Measurements from ENCODE around the gene TMEM14B.
"Not testable (repeated sequence)": the region's sequence is repeated elsewhere in the genome, so short reads cannot be mapped to it uniquely, and the experiment has no call there.

Gene TMEM14B

DNA sequence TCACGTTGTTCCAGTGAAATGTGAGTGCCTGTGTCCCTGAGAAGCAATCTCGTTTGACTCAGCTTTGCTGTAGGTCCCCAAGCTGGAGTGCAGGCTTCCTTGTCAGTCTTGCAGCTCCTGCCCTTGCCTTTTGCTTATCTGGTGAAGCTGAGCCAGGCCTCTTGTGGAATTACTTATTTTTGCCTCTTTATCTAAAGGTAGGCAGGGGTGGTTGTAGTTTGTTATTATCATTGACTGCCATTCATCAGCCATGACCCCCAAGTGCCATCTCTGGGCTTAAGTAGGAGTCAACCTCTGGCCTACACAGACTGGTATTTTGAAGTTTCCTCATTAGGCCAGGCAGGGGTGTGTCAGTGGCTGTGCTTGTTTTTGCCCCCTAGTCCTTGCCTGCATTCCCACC, 2.1 kb downstream of the TMEM14B start:
- no peak for DNase-seq

DNA sequence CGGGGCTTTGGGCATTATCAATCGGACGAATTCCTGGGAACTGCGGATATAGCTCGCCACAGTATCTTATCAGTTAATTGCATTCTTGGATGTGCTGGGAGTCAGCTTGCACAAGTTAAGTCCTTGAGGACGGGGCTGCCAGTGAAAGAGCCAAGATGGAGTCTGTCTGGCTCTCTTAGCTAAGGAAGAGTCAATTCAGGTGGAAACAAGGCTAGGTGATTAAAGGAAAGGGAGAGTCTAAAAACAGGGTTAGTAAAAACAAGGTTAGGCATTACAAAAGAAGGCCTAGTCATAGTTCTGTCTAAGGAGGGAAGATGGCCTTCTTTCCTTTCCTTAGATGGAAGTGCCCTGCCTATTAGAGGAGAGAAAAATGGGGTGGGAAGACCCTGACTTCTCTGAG, 3.0 kb downstream of the TMEM14B start:
- DNase-seq: not testable (repeated sequence)

DNA sequence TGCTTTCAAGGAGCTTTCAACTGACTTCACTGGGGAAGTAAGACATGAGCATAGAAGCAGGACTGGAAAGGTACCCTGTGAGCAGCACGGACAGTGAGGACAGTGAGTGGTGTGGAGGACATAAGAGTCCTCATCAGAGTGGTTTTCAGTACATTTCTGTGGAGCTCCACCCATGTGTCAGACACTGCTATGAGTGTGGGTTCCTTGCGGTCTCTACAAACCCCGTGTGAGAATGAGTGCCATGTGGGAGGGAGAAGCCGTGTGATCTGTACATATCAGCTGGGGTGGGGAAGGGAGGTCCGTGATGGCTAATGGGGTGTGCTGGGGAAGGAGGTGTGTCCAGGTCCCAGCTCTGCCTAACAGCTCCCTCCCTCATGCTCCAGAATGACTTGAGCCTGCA, 4.2 kb downstream of the TMEM14B start:
- not testable (repeated sequence) for DNase-seq

DNA sequence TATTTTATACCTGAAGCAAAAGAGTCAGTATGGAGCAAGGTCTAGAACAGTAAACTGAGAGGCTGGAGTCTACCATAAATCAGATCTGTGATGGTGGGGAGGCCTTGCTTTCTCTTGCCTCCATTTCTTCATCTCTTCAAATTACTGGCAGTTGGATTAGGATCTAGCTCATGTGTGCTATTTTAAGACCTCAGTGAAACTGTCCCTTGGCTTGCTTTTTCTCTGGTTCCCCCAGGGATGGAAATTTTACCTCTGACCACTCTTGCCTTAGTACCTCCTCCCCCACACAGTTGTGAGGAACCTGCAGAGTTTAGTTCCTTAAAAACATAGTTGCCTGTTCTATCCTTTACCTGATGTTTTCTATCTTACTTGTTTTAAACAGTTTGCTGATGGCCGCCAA, 8.5 kb downstream of the TMEM14B start:
- DNase-seq: no peak

DNA sequence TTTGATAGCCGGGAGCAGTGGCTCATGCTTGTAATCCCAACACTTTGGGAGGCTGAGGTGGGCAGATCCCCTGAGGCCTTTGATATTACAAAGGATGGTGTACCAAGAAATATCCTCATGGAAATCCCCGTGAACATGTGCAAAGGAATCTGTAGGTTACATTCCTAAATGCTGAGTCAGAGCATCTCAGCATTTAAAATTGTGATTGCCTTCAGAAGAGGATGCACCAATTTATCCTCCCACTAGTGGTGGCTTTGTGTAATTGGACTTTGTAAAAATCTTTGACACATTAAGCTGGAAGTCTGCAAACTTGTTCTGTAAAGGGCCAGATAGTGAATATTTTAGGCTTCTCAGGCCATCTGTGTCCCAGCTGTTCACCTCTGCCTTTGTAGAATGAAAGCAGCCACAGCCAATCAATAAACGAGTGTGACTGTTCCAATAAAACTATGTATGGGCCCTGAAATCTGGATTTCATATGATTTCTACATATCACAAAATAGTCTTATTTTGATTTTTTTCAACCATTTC, 11.8 kb downstream of the TMEM14B start:
- peak in 1 of 2 experiments; percentile 22 for DNase-seq

DNA sequence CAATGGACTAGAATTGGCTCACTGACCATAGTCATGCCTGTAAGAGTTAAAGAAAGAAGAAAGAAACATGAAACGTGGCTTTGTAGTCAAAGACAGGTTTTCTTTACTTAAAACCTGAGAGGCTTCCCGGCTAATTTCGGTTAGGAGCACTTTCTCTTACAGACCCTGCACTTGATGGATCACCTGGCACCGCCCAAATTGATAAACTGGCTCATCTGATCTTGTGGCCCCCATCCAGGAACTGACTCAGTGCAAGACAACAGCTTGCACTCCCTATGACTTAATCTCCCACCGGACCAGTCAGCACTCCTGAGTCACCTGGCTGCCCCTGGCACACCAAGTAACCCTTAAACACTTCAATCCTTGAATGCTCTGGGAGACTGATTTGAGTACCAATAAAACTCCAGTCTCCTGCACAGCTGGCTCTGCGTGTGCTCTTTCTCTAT, 12.3 kb downstream of the TMEM14B start:
- DNase-seq: no peak

DNA sequence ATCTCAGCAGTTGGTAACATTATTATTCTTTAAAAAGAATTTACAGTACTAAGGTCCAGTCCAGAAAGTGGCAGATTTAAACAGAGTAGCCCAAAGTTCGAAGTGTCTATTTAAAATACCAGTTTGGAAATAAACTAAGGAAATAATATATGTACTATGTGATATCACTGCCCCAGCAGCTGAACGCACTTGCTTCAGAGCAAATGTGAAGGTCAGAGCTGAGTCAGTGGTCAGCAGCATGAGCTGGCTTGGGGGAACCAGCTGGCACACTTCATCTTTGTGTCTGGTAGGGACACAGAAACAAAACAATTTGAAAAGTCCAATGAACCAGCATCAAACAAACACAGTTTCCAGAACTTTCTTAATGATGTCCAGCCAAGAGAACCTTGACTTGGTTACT, 15.4 kb downstream of the TMEM14B start:
- DNase-seq: no peak

DNA sequence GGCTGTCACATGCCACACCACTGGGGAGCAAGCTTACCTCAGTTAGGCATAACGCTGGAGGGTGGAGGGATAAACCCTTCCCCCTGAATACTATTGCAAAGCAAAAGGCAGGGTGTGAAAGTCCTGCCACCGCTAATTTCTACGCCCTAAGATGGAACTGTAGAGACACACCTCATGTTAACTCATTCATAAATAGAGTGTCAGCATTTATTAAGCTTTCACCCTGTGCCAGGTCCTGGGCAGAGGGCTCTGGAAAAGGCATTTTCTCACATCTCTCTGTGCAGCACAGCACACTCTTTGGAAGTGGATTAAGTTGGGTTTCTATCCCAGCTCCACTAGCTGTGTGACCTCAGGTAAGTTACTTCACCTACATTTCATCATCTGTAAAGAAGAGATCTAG, 21.8 kb downstream of the TMEM14B start:
- no peak for DNase-seq

DNA sequence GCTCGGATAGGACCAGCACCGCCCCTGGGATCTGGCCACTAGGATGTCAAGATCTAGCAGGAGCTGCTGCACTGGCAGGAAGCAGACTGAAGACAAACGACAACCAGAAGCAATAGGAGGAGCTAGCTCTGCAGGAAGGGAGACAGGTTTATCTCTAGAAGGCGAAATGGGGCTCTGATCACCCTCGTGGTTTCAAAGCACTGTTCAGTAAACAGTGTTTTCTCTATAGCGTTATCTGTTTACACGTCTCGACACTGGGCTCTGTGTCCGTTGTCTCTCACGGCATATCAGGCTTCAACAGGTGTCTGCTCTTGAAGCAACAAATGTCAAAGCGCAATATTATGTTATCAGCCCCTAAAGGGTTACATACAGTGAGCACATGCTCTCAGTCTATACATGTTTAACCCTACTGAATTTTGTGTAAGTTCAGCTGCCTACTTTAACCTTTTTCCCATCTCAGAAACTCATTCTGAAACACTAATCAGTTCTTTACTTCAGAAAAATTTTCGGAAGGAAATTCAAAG, 23.8 kb downstream of the TMEM14B start:
- DNase-seq: no peak

DNA sequence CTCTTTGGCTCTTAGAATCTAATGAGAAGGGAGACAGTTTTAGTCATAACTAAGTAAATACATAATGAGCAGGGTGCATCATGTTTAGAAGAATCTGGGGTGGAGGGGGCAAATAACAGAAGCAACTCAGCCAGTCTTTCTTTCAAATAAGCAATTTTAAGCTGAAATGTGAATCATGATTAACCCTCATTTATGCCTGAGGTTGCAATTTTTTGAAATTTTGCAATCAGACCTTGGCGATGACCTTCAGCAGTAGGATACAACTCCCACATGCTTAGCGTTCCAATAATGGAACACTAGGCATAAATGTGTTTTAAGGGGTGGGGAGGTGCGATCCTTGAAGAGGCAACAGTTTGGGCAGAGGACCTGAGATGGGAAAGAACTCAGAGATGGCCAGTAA, 30.6 kb downstream of the TMEM14B start:
- no peak for DNase-seq

DNA sequence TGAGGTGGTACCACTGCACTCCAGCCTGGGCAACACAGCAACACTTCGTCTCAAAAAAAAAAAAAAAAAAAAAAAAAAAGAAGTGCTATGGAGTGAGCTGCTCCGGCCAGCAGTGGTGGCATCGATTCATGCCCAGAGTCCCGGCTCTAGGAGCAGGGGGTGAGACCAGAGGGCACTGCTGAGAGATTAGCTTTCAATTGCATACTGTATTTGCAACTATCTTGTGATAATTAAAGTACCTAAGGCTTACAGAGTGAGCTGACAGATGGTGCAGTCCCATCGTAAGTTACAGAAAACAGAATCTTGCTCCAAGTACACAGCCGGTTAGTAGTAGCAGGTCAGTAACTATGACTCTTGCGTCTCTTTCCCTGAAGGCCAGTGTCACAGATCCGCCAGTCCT, 31.5 kb downstream of the TMEM14B start:
- no peak for DNase-seq

DNA sequence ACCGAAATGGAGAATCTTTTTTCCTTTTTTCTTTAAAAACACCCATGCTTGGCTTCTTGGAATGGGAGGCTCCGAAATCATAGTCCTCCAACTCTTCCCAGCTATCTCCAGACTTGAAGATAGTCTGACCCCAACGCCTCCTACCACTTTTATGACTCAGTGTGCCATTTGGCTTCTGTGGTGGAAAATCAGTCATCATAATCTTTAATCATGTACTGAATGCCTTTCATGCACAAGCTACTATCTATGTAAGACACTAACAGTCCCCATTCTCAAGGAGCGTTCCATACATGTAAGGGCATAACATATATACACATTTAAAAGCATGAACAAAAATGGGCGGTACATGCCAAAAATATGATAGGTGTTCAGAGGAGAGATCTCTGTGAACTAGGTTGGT, 44.1 kb downstream of the TMEM14B start:
- no peak for DNase-seq

DNA sequence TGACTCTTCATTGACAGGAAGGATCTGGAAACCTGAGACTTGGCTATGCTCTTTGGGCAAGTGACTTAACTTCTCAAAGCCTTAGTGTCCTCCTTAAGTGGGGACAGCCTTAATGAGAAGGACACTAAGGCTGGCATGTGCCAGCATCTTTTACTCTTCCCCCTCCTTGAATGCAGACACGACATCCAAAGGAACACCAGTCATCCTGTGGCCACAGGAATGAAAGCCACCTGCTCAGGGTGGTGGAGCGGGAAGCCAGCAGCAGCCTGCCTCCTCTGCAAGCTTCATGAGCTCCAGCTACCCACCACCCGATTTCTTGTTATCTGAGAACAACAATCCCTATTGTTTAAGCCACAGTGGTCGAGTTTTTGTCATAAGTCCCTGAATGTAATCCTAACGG, 44.5 kb downstream of the TMEM14B start:
- no peak for DNase-seq

DNA sequence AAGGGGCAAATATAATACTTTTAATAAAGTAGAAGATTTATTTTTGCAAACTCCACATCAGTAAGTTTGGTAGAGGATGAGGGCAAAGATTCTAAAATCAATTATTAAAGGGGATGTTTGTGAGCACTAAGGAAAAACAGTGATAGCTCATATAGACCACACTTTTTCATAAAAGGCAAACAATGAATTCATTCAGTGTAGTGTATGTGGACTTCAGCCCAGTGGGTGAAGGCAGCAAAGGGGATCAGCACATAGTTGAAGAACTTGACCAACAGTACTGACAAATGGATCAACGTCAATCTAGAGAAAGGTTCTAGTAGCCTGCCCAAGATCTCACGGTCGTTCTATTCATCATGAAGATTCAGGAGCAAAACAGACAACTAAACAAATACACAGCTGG, 45.4 kb downstream of the TMEM14B start:
- DNase-seq: no peak

DNA sequence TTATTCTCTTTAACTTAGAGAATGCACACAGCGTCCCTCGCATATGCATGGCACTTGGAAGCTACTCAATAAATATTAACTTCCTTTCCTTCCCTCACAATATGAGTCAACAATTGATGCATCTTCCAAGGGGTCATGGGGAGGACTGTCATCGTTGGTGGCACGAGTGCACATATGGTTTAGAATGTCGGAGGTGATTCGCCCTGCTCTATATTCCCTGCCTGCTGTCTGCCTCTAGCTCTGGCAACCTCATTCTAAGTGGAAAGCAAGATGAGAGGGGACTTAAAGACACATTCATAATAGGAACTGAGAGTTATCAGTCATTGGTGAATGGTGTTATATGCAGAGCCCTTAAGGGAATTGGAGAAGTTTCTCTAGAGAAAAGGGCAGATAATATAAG, 46.1 kb downstream of the TMEM14B start:
- no peak for DNase-seq

DNA sequence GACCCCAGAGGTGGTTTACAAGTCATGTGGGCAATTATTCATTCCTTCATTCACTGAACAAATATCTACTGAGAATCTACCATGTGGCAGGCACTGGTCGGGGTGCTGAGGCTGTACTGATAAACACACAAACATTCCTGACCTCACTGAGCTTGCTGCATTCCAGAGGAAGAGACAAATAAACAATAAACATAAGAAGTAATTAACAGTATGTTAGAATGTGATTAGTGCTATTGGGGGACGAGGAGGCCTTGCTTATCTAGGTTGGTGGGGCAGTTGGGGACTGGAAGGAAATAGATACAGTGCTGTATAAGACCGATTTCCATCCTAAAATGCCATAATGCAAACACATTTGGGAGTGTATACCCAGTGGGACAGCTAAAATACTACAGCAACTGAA, 46.6 kb downstream of the TMEM14B start:
- no peak for DNase-seq

DNA sequence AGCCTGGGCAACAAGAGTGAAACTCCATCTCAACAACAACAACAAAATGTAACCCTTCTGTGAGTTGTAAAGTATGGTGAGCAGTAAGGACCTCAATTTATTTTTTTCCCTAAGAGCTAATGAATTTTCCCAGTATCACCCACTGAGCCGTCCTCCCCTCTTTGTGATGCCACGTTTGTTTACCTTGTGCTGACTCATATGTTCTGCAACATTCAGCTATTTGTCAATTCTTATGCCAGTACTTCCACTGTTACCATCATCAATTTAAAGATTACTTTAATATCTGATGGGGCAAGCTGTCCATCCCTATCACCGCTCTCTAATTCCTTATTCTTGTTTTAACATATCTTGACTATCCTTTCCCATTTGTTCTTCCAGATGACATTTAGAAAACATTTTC, 53.2 kb downstream of the TMEM14B start:
- no peak for DNase-seq

DNA sequence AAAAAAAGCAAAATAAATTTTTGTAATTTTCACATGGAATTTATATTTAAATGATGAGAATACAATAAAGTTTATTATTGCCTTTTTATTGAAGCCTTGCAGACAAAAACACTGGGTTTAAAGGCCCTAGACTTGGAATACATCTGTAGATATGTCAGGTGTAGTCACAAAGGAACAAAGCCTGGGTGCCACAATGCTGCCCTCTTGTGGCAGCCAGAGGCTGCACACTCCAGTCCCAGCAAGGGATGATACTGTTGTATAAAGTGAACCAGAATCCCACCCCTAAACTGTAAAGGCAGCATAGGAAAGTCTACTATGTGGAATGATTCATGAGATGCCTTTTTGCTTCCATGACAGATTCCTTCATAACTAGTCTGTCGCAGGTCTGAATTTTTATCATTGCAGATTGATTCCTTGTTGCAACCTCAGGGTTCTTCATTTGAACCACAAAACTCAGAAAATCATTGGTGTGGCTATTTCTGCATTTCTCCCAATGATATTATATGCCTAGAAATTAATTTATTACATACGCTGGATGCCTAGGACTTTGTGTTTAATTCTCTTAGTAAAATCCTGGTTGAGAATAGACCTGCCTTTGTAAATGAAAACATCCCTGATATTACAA, 53.7 kb downstream of the TMEM14B start:
- peak in 1 of 2 experiments; percentile 21 for DNase-seq
